ENCODE measurements around the gene TM9SF1. TPM values are rescaled to one million over a fixed set of nuclear protein-coding genes. Genes with fewer than 3 reads are reported as not detected.

Gene TM9SF1
- total and polyA plus RNA-seq, 2 of the 13 experiments (the other 11 are each of a cell fraction or from before 2014, with no cell fraction given), result 83.2 to 110 TPM

- TF ChIP-seq GFI1 (CRISPR knock-in tag; IDR thresholded peaks at IDR 0.05; ENCODE audit: borderline replicate concordance) (no peak; the same call in 1 of the 2 replicates), MLLT10 (CRISPR knock-in tag; IDR thresholded peaks at IDR 0.05) (no peak), AGO2 (optimal IDR thresholded peaks at IDR 0.05; ENCODE audit: low read depth, low read length) (peak; percentile 100), ZSCAN30 (CRISPR knock-in tag; IDR thresholded peaks at IDR 0.05) (no peak; the same call in 1 of the 2 replicates), ZNF33A (CRISPR knock-in tag; IDR thresholded peaks at IDR 0.05; ENCODE audit: borderline replicate concordance) (no peak), GZF1 (CRISPR knock-in tag; IDR thresholded peaks at IDR 0.05) (peak; percentile 67), PAX8 (CRISPR knock-in tag; IDR thresholded peaks at IDR 0.05; ENCODE audit: borderline replicate concordance) (peak; percentile 96; the same call in 1 of the 2 replicates), ZNF746 (CRISPR knock-in tag; IDR thresholded peaks at IDR 0.05) (no peak; the same call in 1 of the 2 replicates), ZNF431 (CRISPR knock-in tag; IDR thresholded peaks at IDR 0.05; ENCODE audit: borderline replicate concordance, low read depth) (no peak), CERS6 (CRISPR knock-in tag; IDR thresholded peaks at IDR 0.05) (peak; percentile 23; the same call in 1 of the 2 replicates), ETV5 (CRISPR knock-in tag; IDR thresholded peaks at IDR 0.05; ENCODE audit: borderline replicate concordance) (peak; percentile 94), PPARG (CRISPR knock-in tag; conservative IDR thresholded peaks at IDR 0.05) (0 out of 2 replicates have a peak, but pooled peaks have one; percentile 39), ZNF652 (CRISPR knock-in tag; IDR thresholded peaks at IDR 0.05; ENCODE audit: borderline replicate concordance, low read depth) (no peak; the same call in 1 of the 2 replicates), MAZ (IDR thresholded peaks at IDR 0.05; ENCODE audit: borderline replicate concordance, low read depth, low read length) (peak; percentile 84), MAZ (CRISPR knock-in tag; IDR thresholded peaks at IDR 0.05; ENCODE audit: low read depth) (peak; percentile 95), FIP1L1 (IDR thresholded peaks at IDR 0.05; ENCODE audit: borderline replicate concordance, insufficient read depth, low read depth, low read length) (peak; percentile 88; the same call in 1 of the 2 replicates), NR1H2 (CRISPR knock-in tag; IDR thresholded peaks at IDR 0.05; ENCODE audit: borderline replicate concordance, low read depth) (no peak), HMG20A (CRISPR knock-in tag; IDR thresholded peaks at IDR 0.05; ENCODE audit: borderline replicate concordance) (no peak), ZNF232 (CRISPR knock-in tag; IDR thresholded peaks at IDR 0.05; ENCODE audit: borderline replicate concordance) (peak; percentile 98), TMF1 (CRISPR knock-in tag; IDR thresholded peaks at IDR 0.05; ENCODE audit: low read depth) (peak; percentile 61; the same call in 1 of the 2 replicates), ZNF282 (IDR thresholded peaks at IDR 0.05; ENCODE audit: partially characterized antibody) (no peak), MED13 (CRISPR knock-in tag; IDR thresholded peaks at IDR 0.05) (peak; percentile 97)
- TF ChIP-seq, protein P1, sequence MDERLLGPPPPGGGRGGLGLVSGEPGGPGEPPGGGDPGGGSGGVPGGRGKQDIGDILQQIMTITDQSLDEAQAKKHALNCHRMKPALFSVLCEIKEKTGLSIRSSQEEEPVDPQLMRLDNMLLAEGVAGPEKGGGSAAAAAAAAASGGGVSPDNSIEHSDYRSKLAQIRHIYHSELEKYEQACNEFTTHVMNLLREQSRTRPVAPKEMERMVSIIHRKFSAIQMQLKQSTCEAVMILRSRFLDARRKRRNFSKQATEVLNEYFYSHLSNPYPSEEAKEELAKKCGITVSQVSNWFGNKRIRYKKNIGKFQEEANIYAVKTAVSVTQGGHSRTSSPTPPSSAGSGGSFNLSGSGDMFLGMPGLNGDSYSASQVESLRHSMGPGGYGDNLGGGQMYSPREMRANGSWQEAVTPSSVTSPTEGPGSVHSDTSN (CRISPR knock-in tag; IDR thresholded peaks at IDR 0.05), result no peak
- TF ChIP-seq, protein P2, sequence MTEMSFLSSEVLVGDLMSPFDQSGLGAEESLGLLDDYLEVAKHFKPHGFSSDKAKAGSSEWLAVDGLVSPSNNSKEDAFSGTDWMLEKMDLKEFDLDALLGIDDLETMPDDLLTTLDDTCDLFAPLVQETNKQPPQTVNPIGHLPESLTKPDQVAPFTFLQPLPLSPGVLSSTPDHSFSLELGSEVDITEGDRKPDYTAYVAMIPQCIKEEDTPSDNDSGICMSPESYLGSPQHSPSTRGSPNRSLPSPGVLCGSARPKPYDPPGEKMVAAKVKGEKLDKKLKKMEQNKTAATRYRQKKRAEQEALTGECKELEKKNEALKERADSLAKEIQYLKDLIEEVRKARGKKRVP (CRISPR knock-in tag; IDR thresholded peaks at IDR 0.05), result peak in 1 of 2 experiments; percentile 11; a peak in 1 of 4 replicates
Observed at GRCh38 chr14:24212924-24213865, 18.0 kb upstream of the TM9SF1 start, which contains the start of gene CHMP4A (continued).
